GM19395 (cell line): Measurements from ENCODE around the gene FNIP1.
"Not testable (repeated sequence)": the region's sequence is repeated elsewhere in the genome, so short reads cannot be mapped to it uniquely, and the experiment has no call there.

Experiments
- ATAC-seq: cut with Tn5 transposase; IDR thresholded peaks from one replicate; pipeline ENCODE4 v1.9.1; 2021; ENCODE audit warnings: mild to moderate bottlenecking, moderate library complexity; ENCODE audit not compliant: unreplicated experiment

The FNIP1 gene

DNA sequence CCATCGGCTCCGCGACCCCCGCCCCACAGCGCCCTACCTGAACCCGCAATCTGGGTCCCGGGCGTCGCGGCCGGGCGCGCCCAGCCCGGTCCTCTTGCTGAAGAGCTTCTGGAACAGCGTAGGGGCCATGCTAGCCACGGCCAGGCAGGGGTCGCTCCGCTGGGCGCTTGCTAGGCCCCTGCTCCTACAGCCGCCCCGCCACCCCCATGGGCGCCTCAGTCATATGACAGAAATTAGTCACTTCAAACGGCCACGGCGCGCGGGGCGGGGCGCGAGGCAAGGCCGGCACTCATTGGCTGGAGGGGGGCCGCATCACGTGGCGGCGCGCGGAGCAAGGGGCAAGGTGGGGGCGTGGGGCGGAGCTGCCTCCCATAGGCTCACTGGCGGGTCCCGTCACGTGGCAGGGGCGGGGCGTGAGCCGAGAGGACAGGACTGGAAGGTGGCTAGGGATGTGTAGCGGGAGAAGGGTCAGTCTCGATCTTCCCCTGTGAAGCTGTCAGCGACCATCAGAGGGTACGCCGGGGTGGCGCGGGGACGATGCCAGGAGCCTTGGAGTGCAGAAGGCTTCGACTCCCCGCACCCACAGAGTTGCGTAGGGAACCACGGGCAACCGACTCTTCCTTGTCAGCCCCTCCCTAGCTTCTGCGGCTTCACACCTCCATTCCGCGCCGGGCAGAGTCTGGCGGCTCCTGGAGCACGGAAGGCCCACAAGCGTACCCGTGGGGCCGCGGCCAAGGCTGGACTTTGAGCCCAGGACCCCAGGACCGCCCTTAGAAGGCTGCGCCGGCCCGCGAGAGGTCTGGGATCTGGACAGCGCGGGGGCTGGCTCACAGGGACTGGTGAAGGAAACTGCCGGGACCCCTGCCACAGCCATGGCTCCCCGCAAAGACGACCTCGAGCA lies at the start of gene FNIP1:
Gene FNIP1, minus strand, starts transcription at position 225 of the 901 bp plus-strand sequence. Its CDS starts 96 bp downstream, at position 129.
- ATAC-seq, result peak; percentile 93

DNA sequence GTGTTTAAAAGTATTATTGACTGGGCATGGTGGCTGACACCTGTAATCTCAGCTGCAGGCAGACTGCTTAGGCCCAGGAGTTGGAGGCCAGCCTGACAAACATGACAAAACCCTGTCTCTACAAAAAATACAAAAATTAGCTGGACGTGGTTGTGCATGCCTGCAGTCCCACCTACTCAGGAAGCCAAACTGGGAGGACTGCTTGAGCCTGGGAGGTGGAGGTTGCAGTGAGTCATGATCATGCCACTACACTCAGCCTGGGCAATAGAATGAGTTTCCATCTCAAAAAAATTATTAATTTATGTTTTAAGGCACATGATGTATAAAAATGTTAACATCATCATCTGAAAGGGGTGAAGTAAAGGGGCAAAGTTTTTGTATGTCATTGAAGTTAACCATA lies 49.7 kb upstream of the FNIP1 start:
- no peak for ATAC-seq

DNA sequence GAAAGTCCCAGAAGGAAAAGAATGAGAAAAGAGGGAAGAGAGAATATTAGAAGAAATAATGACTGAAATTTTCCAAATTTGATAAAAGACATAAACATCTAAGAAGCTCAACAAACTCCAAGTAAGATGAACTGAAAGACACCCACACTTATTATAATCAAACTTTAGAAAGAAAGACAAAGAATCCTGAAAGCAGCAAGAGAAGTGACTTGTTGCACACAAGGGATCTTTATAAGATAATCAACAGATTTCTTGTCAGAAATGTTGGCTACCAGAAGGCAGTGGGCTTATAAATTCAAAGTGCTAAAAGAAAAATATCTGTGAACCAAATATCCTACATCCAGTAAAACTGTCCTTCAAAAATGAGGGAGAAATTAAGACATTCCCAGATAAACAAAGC lies 49.0 kb upstream of the FNIP1 start:
- no peak for ATAC-seq

GRCh38 chr5:131842971-131843370 lies 46.2 kb upstream of the FNIP1 start:
- not testable (repeated sequence) for ATAC-seq

DNA sequence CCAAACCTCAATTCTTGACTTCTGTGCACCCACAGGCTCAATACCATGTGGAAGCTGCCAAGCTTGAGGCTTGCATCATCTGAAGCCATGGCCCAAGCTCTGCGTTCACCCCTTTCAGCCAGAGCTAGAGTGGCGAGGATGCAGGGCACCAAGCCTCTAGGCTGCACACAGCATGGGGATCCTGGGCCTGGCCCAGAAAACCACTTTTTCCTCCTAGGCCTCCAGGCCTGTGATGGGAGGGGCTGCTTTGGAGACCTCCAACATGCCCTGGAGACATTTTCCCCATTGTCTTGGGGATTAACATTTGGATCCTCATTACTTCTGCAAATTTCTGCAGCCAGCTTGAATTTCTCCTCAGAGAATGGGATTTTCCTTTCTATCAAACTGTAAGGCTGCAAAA lies 35.9 kb upstream of the FNIP1 start:
- ATAC-seq, result not testable (repeated sequence)

DNA sequence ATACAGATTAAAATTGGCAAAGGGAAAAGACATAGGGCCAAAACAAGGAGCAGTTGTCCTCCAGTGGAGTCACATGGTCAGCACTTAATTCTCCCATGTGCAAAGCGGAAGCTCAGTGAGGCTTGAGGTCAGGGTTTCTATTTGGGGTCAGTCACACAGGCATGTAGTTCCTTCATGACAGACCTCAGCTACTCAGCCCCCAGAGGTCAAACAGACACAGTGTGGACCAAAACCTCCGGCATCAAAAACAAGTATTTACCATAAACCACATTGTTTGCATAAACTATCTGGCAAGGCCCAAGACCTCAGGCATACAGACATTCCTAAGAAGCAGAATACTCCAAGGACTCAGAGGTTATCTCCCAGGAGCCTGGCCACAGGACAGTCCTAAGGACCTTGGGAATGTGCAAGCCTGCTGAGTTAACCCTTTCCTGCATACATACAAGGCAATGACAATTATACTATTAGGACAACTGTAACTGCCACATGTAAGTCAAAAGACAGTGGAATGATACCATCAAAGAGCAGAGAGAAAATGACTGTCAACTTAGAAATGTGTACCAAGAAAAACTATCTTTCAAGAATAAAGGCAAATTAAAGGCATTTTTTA lies 28.7 kb upstream of the FNIP1 start:
- ATAC-seq, result no peak

DNA sequence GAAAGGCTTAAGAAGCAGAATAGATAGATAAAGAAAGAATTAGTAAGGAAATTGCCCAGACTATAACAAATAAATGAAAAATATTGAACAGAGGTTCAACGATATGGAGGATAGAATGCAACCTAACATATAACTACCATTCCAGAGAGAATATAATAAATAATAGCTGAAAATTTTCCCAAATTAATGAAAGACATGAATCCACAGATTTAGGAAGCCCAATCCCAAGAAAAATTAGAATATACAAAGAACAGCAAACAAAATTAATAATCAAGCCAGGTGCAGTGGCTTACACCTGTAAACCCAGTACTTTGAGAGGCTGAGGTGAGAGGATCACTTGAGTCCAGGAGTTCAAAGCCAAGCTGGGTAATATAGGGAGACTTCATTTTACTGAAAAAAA lies 27.8 kb upstream of the FNIP1 start:
- ATAC-seq, result no peak

GRCh38 chr5:131821221-131821620 lies 24.4 kb upstream of the FNIP1 start:
- no peak for ATAC-seq

- no peak for ATAC-seq
These were observed 21.3 kb upstream of the FNIP1 start for GRCh38 chr5:131818001-131818724.

DNA sequence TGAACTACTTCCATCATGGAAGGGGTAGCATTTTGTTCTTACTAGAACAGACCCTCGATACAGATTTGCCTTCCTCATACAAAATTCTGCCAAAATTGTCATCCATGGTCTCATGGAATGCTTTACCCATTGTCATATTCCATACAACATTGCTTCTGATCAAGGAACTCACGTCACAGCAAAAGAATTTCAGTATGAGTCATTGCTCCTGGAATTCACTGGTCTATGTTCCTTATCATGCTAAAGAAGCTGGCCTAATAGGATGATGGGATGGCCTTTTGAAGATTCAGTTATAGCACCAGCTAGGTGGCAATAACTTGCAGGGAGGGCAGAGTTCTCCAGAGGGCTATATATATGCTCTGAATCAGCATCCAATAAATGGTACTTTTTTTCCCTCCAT lies 18.2 kb upstream of the FNIP1 start:
- ATAC-seq, result no peak

DNA sequence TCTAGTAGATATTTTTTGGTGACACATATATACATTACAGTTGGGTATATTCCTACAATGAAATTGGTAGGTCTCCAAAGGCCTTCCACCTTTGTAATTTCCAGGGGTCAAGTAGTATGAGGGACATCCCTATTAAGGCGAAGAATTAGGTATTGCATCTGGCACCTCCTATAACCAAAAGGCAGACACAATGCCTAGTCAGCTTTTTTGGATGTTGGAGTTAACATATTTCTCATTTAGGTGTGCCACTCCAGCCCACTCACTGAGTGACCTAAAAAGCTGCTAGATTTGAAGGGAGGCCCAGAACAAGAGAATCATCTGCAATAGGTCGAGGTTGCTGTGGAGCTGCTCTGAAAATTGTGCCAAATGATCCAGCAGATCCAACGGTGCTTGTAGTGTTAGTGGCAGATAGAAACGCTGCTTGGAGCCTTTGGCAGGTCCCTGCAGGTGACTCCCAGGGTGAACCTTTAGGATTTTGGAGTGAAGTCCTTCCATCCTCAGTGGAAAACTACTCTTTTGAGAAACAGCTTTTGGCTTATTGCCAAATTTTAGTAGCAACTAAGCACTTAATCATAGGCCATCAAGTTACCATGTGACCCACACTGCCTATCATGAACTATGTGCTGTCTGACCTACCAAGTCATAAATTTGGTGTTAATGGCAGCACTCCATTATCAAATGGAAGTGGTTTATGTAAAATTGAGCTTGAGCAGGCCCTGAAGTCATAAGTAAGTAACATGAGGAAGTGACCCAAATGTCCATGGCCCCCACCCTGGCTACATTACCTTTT lies 15.7 kb upstream of the FNIP1 start:
- no peak for ATAC-seq

- ATAC-seq, result peak; percentile 81
These were observed 13.9 kb upstream of the FNIP1 start for GRCh38 chr5:131810510-131811249.

DNA sequence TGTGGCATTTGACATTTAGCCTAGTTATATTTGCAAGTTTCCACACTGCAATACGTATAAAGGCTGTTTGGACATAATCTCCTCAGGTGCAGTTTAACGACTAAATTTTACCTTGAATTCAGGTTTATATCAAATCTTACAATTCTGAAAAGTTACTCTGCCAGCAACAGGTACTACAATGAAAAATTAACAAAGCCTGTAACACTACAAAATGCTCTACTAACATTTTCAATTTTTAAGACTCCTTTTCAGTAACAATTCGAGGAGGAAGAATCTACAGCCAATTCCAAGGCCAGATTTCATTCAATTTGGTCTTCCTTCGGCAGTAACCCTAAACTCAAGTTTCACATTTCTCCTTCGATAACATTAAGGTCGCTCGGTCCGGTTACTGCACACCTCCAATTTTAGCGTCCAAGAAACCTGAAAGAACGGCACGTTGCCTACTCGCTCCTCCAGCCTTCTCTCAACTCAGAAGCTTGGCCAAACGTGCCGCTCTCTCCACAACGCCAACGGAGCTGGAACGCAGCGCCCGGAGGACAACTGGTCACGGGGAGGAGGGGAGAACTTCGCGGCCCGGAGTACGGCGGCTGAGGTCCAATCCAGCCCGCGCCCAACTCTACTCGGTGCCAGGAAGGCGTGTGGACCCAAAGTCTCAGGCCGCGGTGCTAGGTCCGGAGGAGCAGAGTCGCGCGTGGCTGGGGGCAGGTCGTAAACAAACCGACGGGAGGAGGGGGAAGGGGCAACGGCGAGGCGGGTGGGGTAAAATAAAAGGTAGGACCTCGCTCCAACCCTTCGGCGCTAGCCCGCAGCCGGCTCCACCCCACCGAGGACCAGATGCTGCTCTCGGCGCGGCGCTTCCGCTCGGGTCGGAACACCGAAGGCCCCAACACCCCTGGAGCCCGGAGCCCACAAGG lies 681 bp downstream of the FNIP1 start:
- peak; percentile 23 for ATAC-seq

GRCh38 chr5:131795228-131795627 lies 1.6 kb downstream of the FNIP1 start:
- ATAC-seq, result no peak

- peak; percentile 20 for ATAC-seq
These were observed 2.2 kb downstream of the FNIP1 start for GRCh38 chr5:131794586-131794985.

DNA sequence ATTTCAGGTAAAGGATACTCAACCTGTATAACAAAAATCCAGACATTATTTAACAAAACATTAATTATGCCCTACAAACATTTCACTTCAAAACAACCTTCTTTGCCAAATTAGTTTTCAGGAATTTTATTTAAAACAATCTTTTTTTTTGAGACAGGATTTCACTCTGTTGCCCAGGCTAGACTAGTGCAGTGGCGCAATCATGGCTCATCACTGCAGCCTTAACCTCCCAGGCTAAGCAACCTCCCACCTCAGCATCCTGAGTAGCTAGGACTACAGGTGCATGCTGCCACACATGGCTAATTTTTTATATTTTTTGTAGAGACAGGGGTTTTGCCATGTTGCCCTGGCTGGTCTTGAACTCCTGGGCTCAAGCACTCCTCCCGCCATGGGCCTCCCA lies 3.9 kb downstream of the FNIP1 start:
- ATAC-seq, result no peak

DNA sequence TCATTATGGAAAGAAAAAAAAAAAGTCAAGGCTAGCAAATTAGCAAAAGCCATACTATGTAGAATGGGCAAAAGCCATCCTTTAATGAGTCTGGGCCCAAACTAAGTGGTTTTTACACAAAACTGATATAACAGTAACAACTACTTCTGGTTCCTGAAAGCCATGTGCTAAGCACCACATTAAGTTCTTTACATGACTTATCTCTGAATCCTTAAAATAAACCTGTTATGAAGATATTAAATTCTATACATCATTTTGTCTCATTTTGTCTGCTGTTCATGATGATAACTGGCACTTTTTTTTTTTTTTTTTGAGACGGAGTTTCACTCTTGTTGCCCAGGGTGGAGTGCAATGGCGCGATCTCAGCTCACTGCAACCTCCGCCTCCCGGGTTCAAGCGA lies 5.0 kb downstream of the FNIP1 start:
- ATAC-seq, result no peak

DNA sequence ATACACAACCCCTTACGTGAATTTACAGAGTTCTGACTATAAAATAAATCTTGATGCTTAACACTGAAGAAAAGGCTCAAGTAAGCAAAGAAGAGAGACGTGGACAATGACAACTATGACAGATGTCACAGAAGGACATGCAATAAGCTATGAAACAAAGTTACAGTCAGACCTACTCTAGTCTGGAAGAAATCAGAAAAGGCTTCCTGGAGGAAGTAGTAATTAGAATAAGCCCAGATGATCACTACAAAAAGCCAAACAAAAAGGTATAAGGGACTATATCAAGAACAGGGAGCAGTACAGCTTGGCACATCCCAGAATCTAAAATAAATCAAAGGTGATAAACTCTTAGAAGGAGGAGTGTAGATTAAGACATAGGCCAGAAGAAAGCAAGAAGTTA lies 6.3 kb downstream of the FNIP1 start:
- no peak for ATAC-seq

- ATAC-seq, result no peak
These were observed 7.1 kb downstream of the FNIP1 start for GRCh38 chr5:131789765-131790164.
